Activated CD4-positive, CD25-positive, alpha-beta regulatory T cell (primary cell): ENCODE data around the gene NPM3.
"Not testable (repeated sequence)": the region's sequence is repeated elsewhere in the genome, so short reads cannot be mapped to it uniquely, and the experiment has no call there.

Experiments
- DNase-seq, 4 experiments: peaks; one replicate each; lab custom pipeline; 2025; lab: John Stamatoyannopoulos, UW

The NPM3 gene

DNA sequence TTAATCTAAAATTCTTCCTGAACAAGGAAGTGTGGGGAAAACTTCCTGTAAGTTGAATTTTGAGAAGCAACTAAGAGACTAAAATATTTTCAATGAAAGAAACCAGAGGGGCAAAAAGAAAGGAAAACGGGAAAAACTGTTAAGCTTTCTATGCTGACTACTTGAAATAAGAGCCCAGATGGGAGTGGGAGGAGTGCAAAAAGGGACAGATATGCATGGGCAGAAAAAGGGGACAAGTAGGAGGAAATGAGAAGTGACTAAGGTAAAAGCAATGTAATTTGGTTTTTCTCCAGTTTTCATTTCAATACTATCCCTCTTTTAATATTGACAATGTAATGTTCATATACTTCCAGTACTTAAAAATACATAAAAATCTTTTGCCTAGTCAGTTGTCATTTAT lies 23.9 kb upstream of the NPM3 start:
- DNase-seq: no peak

DNA sequence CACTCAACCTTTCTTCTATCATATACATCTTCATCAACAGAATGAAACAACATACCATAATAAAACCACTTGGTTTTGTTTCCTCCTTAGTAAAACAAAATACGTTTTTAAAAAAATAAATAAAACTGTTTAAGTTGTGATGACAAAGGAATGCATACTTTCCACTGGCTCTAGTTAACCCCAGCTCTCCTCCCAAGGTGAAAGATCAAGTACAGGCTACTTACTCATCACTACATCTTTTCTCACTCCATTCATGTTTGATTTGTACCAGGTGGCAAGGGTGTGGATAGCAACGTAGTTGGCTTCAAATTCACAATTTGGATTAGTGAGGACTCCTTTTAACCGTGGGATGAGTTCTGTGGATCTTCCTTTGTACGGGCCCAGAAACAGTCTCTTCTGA lies 20.3 kb upstream of the NPM3 start:
- no peak for DNase-seq

DNA sequence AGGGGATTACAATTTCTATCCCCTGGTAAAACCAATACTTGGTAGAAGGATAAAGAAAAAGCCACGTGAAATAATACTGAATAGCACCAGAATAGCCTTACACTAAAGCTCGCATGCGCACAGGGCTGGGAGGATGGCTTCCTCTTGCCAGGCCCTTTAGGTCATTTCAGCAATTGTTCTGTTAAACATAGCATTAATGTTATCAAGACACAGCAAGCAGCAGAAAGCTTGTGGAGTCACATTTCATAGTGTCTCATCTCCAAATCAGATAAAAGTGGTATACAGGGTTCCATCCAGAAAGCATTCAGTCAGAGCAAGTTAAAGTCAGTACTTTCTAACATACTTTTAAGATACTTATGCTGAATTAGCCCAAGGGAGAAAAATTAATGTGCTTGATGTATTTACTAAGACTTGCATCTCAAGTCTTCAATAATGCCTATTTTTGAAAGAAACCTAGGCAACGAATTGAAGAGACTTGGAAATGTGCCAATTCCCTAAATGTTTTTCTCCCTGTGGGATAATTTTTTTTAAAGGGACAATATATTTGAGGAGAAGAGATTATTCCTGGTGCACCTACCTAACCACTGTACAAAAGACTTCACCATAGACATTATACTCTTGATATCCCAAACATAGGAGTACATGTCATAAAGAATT lies 14.3 kb upstream of the NPM3 start:
- DNase-seq: no peak

DNA sequence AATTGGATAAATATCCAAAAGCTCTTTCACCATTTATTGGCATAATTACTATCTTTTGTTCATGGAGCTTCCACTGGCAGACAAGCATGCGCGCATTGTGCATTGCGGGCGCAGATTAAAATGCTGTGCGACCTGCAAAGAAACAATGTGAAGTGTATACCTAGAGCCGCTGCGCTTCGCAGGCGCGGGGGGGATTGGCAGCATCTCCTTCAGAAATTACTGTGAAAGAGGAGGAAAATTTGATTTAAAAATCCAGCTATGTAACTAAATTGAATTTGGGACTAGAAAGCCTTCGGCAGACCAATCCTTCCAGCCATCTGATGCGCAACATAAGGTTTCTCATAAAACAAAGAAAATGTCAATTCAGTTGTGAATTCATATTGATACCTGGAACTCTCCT lies 10.3 kb upstream of the NPM3 start:
- DNase-seq: no peak

DNA sequence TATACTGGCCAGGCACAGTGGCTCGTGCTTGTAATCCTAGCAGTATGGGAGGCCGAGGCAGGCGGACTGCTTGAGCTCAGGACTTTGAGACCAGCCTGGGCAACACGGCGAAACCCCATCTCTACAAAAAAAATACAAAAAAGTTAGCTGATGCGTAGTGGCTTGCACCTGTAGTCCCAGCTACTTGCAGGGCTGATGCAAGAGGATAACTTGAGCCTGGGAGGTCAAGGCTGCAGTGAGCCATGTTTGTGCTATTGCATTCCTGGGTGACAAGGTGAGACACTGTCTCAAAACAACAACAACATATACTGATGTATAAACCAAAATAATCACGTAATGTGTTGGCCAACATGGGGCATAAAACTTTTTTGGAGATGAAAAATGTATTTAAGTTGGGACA lies 6.4 kb upstream of the NPM3 start:
- no peak for DNase-seq

DNA sequence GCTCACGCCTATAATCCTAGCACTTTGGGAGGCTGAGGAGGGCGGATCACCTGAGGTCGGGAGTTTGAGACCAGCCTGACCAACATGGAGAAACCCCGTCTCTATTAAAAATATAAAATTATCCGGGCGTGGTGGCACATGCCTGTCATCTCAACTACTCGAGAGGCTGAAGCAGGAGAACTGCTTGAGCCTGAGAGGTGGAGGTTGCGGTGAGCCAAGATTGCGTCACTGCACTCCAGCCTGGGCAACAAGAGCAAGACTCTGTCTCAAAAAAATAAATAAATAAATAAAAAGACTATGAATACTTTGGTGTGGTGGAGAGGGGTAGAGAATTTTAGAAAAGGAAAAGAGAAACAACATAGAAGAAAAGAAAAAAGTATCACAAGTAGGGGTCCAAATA lies 6.0 kb upstream of the NPM3 start:
- not testable (repeated sequence) for DNase-seq

DNA sequence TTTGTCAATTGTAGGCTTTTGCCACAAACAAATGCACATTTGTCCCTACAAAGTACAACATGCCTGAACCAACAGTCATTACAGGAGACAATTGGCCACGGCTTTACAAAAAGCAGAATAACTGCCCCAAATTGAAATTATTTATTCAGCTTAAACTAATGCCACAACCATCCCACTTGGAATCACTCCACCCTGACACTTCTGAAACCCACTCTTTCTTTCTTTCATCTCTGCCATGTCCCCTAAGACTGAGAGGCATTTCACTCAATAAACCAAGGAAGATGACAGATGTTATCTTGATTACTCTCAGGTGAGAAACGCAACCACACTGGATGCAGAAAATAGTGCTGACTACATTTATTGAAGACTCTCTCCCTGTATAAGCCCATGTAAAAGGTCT lies 2.6 kb upstream of the NPM3 start:
- DNase-seq: no peak

DNA sequence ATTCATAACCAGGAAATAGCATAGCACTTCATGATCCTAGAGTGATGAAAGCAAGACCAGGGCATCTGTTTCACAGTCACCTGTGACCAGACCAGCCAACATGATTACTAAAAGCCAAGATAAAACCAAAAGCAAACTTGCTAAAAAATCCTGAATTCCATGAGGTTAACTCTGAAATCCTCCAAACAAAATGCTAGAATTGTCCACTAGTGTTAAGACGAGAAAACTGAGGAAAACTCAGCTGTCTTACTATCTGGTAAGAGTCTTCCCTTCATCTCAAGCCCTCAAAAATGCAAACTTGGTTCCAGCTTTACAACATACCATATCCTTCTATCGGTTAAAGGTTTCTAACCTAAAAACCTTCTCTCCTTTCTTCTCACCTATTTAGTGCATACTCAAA lies 1.3 kb upstream of the NPM3 start:
- no peak for DNase-seq

DNA sequence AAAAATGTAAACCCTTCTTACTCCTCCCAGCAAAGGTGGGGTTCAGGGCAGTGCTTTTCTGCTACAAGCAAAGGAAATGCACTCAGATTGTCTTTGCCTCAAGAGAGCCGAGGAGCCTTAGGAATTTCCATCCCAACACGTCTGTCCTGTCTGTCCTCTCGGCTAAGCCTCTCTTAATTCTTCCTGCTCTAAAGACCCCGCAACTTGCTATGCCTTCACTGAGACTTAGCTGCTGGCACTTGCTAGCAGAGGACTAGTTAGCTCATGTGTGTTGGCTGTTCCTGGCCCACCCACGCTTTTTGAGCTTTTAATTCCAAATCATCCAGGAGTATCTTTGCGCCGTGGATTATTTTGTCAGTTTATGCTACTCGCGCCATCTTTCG lies 481 bp upstream of the NPM3 start:
- no peak for DNase-seq

DNA sequence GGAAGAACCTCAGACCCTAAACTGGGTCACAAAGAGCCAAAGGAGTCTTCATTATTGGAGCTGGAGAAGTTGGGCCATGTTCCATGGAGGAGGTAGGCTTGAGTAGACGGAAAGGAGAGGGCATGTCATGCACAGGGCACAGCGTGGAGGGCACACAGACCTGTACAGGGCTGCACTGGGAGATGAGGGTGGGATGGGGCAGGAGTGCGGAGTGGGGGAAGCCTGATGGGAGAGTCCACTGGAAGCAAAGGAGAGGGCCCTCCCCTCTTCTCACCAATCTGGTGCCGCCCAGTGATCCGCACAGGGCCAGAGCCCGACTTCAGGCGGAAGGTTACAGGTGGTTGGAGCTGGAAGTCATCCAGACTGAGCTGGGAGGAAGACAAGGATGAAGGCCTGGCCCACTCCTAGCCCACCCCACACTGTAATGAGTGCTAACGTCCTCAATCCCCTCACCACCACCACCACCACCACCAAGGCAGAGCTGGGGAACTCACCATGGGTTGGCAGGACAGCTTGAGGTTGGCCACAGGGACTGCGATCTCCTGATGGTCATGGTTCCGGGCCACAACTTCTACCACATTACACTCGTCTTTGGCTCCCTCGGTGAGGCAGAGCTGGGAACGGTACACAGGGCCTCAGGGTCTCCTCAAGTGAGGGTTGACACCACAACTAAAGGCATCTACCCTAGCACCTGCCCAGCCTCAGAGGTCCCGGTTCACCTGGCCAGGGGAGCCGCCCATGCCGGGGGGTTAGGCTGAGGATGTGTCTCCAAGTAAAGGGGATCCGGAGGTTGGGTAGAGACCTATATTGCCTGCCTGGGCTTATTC lies 1.0 kb downstream of the NPM3 start:
- DNase-seq: no peak

DNA sequence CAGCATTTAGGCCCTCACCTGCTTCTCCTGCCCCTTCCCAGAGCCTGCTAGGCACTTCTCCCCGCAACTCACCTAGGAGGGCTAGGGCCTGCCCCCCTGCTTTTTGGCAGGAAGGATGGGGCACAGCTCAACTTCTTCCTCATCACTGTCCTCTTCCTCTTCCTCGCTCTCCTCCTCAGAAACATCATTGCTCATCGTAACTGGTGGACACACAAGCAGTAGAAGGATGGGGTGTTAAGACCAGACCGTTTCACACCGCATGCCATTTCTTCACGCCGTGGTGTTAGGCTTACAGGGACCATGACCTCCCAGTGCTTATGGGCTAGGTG lies 1.6 kb downstream of the NPM3 start:
- no peak for DNase-seq

DNA sequence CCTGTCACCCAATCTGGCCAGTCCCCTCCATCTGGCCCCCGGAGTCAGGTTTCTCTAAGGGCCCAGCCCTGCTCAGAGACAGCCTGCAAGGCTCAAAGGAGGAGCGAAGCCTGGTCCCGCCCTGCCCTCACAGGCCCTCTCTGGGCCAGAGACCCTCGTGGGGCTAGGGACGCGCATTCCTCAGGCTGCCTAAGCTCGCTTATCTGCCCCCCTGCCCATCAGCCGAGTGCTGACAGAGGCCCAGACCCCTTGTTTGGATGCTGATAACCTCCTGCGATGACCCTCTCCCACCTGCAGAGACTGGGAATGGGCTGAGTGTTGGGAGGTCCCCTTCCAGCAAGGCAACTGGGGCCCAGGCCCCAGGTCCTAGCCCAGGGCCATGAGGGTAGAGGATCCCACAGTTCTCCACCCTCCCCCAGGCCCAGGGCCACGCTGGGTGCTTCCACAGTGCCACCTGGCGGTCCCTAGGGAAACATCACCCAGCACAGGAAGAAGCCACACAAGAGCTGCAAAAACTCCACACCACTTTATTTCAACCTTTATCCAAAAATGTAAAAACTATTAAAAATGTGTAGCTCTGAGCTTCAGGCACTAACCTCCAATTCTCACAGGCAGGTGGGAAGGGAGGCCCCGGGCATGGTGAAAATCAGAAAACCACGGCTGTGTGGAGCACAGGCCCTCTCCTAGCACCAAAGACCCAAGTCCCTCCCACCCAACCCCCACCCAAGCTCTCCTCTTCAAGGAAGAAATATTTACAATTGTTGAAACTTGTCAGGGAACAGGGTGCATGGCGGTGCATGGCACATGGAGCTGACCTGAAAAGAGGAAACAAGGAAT lies 2.2 kb downstream of the NPM3 start:
- DNase-seq: peak; percentile 32 to 59 (median 43)

DNA sequence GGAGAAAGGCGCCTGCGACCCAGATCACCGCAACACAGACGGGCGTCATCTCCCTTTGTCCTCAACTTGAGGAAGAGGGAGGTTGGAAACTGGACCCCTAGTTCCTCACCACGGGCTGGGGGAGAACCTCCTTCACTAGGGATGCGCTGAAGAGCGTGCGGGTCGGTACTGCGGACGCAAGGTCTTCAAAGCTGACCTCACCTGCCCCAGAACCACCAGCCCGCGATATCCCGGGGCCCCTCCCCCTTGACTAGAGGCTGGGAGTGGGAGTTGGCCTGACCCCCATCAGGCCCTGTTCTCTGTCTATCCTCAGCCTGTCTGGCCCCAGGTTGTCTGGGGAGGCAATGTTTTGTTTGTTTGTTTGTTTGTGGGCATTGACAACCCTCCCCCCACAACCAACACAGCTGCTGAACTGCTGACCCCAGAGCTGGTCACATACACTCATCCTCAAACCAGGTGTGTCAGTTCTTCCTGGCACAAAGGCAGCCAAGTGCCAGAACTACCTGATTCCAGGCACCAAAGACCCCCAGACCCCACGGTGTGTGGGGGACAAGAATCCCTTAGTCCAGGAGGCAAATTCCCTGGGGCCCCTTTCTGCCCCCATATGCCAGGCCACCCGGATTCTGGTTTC lies 2.9 kb downstream of the NPM3 start:
- no peak for DNase-seq

DNA sequence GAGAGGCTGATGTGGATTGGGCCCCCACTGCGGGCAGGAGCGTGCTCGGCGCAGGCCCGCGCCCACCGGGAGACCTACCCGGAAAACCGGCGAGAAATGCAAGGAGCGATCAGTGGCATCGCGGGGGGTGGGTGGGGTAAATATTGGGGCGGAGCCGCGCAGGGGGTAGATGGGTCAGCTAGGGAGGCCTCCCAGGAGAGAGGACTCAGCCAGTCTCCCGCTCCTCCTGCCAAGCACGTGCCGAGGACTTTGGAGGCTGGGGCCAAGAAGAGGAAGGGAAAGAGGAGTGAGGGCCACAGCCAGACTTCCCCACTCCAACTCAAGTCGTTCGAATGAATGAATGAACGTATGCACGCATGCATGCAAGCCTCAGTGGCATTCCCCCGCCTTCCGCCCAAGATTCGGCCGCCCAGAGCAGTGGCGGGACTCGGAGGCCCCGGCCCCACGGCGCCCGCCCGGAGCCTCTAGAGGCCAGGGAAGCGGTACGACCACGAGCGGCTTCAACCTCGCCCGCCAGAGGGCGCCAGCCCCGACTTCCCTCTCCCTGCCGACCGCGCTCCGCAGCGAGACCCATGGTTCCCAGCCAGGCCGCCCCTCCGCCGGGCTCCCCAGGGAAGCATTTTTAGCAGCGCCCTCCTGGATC lies 3.6 kb downstream of the NPM3 start:
- DNase-seq: peak; percentile 69 to 82 (median 73)

DNA sequence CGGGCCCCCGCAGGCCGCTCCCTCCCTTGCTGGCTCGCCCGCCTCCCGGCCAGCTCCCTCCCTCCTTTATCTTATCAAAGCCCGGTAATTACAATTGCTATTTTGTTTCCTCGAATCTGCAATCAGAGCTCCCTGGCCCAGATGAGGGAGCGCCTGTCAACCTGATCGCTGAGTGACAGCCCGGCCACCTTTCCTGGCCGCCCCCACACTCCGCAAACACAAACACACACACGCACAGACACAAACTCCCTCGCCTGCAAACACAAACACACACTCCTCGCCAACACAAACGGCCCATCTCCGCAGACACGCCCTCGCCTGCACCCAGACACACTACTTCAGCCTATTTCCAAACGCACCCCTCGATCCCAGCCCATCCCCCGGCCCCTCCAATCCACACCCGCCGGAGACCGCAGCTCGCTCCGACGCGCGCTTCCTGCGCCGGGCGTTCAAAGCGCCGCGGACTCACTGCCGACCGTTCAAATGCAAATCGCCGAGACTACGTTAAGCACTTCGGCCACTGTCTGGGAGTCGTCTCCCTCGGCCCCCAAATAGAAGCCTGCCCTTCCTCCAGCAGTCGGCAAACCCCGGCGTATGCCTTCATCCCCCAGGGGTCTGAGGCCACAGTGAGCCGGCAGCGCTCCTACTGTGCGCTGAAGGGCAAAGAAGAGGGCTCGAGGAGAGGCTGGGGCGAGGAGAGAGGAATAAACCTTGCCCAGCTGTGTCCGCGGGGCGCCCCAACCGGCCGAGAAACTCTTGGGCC lies 4.3 kb downstream of the NPM3 start:
- DNase-seq: no peak

DNA sequence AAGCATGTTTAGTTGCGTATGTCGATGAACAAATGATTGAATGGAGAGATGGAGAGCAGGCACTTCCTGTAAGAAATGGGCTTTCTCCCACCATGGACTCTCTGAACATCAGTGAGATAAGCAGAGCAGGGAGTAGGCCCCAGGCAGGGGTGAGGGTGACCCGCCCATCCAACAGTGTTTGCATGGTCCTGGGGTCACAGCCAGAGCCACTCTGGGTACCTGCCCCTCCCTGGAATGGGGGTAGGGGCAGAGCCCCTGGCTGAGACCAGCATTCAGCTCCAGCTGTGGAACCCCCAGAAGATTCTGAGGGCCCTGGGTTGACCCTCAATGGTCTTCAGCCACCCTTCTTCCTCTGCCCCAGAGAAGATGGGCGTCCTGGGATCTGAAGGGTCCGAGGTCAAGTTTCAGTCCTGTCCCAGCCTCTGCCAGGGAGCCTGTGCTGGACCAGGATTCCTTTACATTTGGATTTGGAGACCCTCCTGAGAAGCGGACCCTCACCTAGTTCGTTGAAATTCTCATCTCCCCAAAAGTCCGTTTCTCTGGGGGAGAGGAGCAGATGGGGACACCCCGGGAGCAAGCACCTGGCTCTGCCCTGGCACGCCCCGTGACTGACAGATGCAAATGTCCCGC lies 5.0 kb downstream of the NPM3 start:
- DNase-seq: no peak

DNA sequence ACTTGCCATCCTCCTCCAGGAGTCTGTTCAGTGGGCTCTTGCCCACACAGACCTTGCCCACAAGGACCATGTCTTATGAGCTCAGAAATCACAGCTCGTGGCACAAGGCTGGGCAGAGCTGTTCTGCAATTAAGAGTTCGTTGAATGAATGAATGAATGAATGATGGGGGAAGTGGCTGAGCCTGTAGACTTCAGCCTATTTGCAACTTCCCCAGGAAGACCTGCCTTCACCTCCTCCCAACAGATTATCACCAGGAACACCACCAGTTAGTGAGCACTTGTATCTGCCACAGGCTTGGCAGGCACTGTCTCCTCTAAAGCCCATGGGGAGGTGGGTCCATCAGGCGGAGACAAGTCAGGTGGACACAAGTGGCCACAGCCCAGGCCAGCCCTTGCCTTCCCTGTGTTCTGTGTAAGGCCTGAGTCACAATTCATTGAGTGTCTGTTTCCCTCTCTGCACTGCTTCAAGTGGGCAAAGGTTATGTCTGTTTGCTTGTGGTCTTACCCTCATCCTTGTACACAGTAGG lies 5.6 kb downstream of the NPM3 start:
- DNase-seq: no peak

DNA sequence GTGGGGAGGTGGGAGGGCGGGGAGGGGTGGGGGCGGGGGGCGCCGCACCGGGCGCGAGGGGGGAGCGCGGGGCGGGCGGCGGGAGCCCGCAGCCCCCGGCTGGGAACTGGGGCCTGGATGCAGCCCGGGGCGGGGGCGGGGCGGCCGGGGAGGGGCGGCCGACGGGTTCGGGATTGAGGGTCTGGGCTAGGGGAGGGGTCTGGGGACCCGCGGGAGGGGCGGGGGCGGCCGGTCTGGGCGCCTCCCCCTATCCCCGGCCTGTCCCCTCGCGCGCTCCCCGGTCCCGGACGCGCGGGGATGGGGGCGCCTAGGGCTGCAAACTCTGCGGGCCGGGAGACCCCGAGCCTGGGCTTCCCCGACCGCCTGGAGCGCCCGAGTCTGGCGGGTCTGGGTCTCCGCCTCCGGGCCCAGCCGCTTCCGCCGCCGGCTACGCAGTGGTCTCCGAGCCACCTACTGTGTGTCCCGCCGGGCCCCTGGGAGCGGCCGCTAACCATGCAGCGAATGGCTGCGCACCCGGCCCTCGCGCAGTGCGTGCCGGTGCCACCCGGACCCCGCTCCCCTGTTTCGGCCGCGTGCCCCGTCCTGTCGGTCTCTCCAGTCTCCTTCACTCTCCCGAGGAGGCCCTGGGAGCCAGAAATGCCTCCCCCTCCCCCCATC lies 7.0 kb downstream of the NPM3 start:
- DNase-seq: no peak

DNA sequence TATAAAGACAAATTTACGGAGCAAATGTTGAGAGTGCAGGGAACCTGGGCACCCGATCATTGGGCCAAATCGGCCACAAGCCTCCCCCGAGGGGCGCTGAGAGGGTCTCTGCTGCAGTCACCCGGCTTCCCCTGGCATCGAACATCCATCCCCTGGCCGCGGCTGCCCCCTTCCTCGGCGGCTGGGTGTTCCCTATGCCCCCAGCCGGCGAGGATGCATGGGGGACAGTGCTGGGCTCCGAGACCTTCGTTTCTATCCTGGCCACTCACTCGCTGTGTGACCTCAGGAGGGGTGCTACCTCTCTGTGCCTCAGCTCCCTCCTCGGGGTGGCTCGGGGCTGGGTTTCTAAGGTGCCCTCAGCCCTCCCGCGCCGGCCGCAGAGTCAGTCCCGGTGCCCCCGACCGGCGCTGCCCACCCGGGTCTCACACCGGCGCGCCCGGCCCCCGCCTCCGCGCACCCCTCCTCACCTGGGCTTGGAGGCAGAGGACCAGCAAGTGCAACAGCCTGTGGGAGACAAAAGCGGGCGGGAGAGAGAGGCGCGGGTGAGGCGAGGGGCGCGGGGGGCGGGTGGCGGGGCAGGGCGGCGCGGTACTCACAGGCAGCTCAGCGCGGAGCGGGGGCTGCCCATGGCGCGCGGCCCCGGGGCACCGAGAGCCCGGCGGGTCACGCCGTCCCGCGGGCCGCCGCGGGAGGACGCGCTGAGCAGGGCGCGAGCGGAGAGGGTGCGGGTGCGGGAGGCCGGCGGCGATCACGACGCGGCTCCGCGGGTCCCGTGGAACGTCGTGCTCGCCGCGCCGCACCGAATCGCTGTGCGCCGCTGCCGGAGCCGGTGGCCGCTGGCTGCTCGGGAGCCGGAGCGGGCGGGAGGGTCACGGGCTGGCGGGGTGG lies 7.7 kb downstream of the NPM3 start, which contains the start of gene FGF8:
Gene FGF8 (minus strand): TSS at position 842 of the 888 bp plus-strand sequence. CDS start 214 bp downstream, at position 628.
- DNase-seq: no peak
